GM10847 (cell line): ENCODE results near the gene RSL24D1.

Experiments
- POLR2A ChIP-seq: IDR thresholded peaks from 2 replicates; pipeline ENCODE4 v1.6.1; 2011; ENCODE audit not compliant: insufficient read length; ENCODE audit errors: extremely low read depth

Gene RSL24D1

GRCh38 chr15:55196458-55197361 is at the start of gene RSL24D1:
Gene RSL24D1 (minus strand): TSS chr15:55196941. CDS start chr15:55196890, 51 bp downstream.
- peak; percentile 95 for TF ChIP-seq POLR2A

GRCh38 chr15:55245059-55245458 is 48.3 kb upstream of the RSL24D1 start:
- no peak for TF ChIP-seq POLR2A

- TF ChIP-seq POLR2A, result no peak
Observed at GRCh38 chr15:55241891-55242290, 45.1 kb upstream of the RSL24D1 start.

GRCh38 chr15:55241186-55241585 is 44.4 kb upstream of the RSL24D1 start:
- TF ChIP-seq POLR2A, result no peak

GRCh38 chr15:55240125-55240760 is 43.5 kb upstream of the RSL24D1 start:
- no peak for TF ChIP-seq POLR2A

- no peak for TF ChIP-seq POLR2A
Observed at GRCh38 chr15:55239440-55240124, 42.8 kb upstream of the RSL24D1 start.

GRCh38 chr15:55238877-55239276 is 42.1 kb upstream of the RSL24D1 start:
- TF ChIP-seq POLR2A, result no peak

GRCh38 chr15:55237219-55238130 is 40.7 kb upstream of the RSL24D1 start:
- no peak for TF ChIP-seq POLR2A

- no peak for TF ChIP-seq POLR2A
Observed at GRCh38 chr15:55235546-55236036, 38.9 kb upstream of the RSL24D1 start.

- TF ChIP-seq POLR2A, result no peak
Observed at GRCh38 chr15:55234800-55235104, 38.0 kb upstream of the RSL24D1 start.

GRCh38 chr15:55234104-55234799 is 37.5 kb upstream of the RSL24D1 start:
- no peak for TF ChIP-seq POLR2A

- no peak for TF ChIP-seq POLR2A
Observed at GRCh38 chr15:55231455-55231854, 34.7 kb upstream of the RSL24D1 start.

GRCh38 chr15:55230953-55231352 is 34.2 kb upstream of the RSL24D1 start:
- TF ChIP-seq POLR2A, result no peak

GRCh38 chr15:55230051-55230670 is 33.4 kb upstream of the RSL24D1 start:
- TF ChIP-seq POLR2A, result no peak
